A673 (cell line): Measurements from ENCODE around the gene CCL15. TPM values are rescaled to one million over a fixed set of nuclear protein-coding genes. Genes with fewer than 3 reads are reported as not detected.

Source experiments
- BruUV-seq: library from RNA; stranded (reverse); fragments of 400-500 nt; replicated peaks from 2 replicates; lab custom pipeline; 2021; lab: Mats Ljungman, UMichigan
- CTCF ChIA-PET: fragments of 300-600 bp; sonication (Branson Sonifier 250); formaldehyde crosslinking; loops from one replicate; lab custom pipeline; 2022; ENCODE audit warnings: antibody characterized with exemption; lab: Charles Lee
- POLR2A ChIA-PET: fragments of 300-600 bp; sonication (Branson Sonifier 250); formaldehyde crosslinking; loops from one replicate; lab custom pipeline; 2022; ENCODE audit warnings: antibody characterized with exemption; ENCODE audit not compliant: low non-redundant PET; lab: Charles Lee
- DNase-seq: peaks from one replicate; pipeline ENCODE4 v3.0.0-alpha.2; 2015; ENCODE audit warnings: low spot score
- H3K27ac ChIP-seq: fragments of 200-600 bp; sonication (generic); 2 replicates; pipeline ENCODE4 v1.5.1; 2016; ENCODE audit warnings: mixed run types, low read depth, mild to moderate bottlenecking, mixed read lengths, antibody characterized with exemption, low read length; ENCODE audit not compliant: poor library complexity, severe bottlenecking
- H3K27me3 ChIP-seq: fragments of 200-600 bp; sonication (generic); replicated peaks from 2 replicates; pipeline ENCODE4 v1.6.1; 2017; ENCODE audit warnings: mixed run types, low read depth, mild to moderate bottlenecking, mixed read lengths, antibody characterized with exemption, low read length; ENCODE audit not compliant: insufficient read depth, poor library complexity
- H3K36me3 ChIP-seq: fragments of 200-600 bp; sonication (generic); 2 replicates; pipeline ENCODE4 v1.6.1; 2016; ENCODE audit warnings: mixed run types, mild to moderate bottlenecking, mixed read lengths, antibody characterized with exemption, low read length; ENCODE audit not compliant: insufficient read depth, poor library complexity, severe bottlenecking
- H3K4me1 ChIP-seq: fragments of 200-600 bp; sonication (generic); 2 replicates; pipeline ENCODE4 v1.6.1; 2017; ENCODE audit warnings: mixed run types, mild to moderate bottlenecking, mixed read lengths, antibody characterized with exemption, low read length; ENCODE audit not compliant: insufficient read depth, poor library complexity, severe bottlenecking
- H3K4me3 ChIP-seq: fragments of 200-600 bp; sonication (generic); 2 replicates; pipeline ENCODE4 v1.5.1; 2016; ENCODE audit warnings: low read depth, mixed run types, mild to moderate bottlenecking, mixed read lengths, low read length; ENCODE audit not compliant: poor library complexity, severe bottlenecking
- H3K9me3 ChIP-seq: fragments of 200-600 bp; sonication (generic); 2 replicates; pipeline ENCODE4 v1.6.1; 2016; ENCODE audit warnings: mixed run types, low read depth, mild to moderate bottlenecking, mixed read lengths, antibody characterized with exemption, low read length; ENCODE audit not compliant: poor library complexity, severe bottlenecking
- EZH2 ChIP-seq: fragments of 200-600 bp; sonication (generic); IDR thresholded peaks from 2 replicates; pipeline ENCODE4 v1.6.1; 2017; ENCODE audit warnings: borderline replicate concordance, low read depth, mild to moderate bottlenecking, mixed read lengths, antibody characterized with exemption, low read length; ENCODE audit not compliant: poor library complexity, severe bottlenecking
- intact Hi-C: fragments of 100-400 bp; cut with micrococcal nuclease; formaldehyde crosslinking; loops from one replicate; pipeline ENCODE4 v1.10.0; 2022; ENCODE audit not compliant: unreplicated experiment
- total RNA-seq: library from RNA; stranded (reverse); gene quantifications from 2 replicates; pipeline ENCODE4 v1.2.3, GENCODE V29; 2021
- TF ChIP-seq, protein P1 (sequence below): fragments of 300-800, 200-600 bp; sonication (generic); conservative IDR thresholded peaks from 2 replicates; pipeline ENCODE4 v1.5.1; 2017; ENCODE audit warnings: low read depth, mild to moderate bottlenecking, antibody characterized with exemption, low read length, moderate library complexity, mixed read lengths

Gene CCL15
- total RNA-seq, 1 experiment from 2014 or later = not detected

GRCh38 chr17:35988164-35988563 lies 13.2 kb downstream of the CCL15 start:
- H3K4me1 ChIP-seq = no peaks in the 10 kb centered on the region
- H3K4me3 ChIP-seq = no peak overlapping the region
- CTCF ChIA-PET = no interaction called here
- H3K36me3 ChIP-seq = no peaks in the 10 kb centered on the region
- TF ChIP-seq, protein P1, sequence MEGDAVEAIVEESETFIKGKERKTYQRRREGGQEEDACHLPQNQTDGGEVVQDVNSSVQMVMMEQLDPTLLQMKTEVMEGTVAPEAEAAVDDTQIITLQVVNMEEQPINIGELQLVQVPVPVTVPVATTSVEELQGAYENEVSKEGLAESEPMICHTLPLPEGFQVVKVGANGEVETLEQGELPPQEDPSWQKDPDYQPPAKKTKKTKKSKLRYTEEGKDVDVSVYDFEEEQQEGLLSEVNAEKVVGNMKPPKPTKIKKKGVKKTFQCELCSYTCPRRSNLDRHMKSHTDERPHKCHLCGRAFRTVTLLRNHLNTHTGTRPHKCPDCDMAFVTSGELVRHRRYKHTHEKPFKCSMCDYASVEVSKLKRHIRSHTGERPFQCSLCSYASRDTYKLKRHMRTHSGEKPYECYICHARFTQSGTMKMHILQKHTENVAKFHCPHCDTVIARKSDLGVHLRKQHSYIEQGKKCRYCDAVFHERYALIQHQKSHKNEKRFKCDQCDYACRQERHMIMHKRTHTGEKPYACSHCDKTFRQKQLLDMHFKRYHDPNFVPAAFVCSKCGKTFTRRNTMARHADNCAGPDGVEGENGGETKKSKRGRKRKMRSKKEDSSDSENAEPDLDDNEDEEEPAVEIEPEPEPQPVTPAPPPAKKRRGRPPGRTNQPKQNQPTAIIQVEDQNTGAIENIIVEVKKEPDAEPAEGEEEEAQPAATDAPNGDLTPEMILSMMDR = no peak
- TF ChIP-seq EZH2 = no peak
- no peaks in the 10 kb centered on the region for H3K9me3 ChIP-seq
- no peaks in the 10 kb centered on the region for H3K27me3 ChIP-seq
- intact Hi-C loops = no loop called here
- no peak for DNase-seq
- BruUV-seq = no TSS peak
- H3K27ac ChIP-seq = no peak overlapping the region
- POLR2A ChIA-PET = no interaction called here

- Histone ChIP-seq H3K27ac (no peak within 1 kb of the TSS), H3K27me3 (no peaks in the 10 kb centered on the region), H3K4me3 (no peak within 1 kb of the TSS), H3K36me3 (no peaks in the 10 kb centered on the region), H3K4me1 (no peaks in the 10 kb centered on the region), H3K9me3 (no peaks in the 10 kb centered on the region)
- POLR2A ChIA-PET = no interaction called here
- DNase-seq = no peak
- TF ChIP-seq, protein P1 = no peak
- TF ChIP-seq EZH2 = no peak
- intact Hi-C loops = no loop called here
- BruUV-seq = no TSS peak
- CTCF ChIA-PET = no interaction called here
Measured at GRCh38 chr17:35986643-35987042, 14.7 kb downstream of the CCL15 start, which contains the start of gene CCL14. CCL14 (minus strand) TSS chr17:35986729; CDS start chr17:35986649, 80 bp downstream.

- POLR2A ChIA-PET = no interaction called here
- TF ChIP-seq, protein P1 = no peak
- no peak for TF ChIP-seq EZH2
- DNase-seq = no peak
- no TSS peak for BruUV-seq
- intact Hi-C loops = no loop called here
- no peak overlapping the region for H3K4me3 ChIP-seq
- H3K4me1 ChIP-seq = no peaks in the 10 kb centered on the region
- H3K27me3 ChIP-seq = no peaks in the 10 kb centered on the region
- H3K36me3 ChIP-seq = no peaks in the 10 kb centered on the region
- no peaks in the 10 kb centered on the region for H3K9me3 ChIP-seq
- CTCF ChIA-PET = no interaction called here
- H3K27ac ChIP-seq = no peak overlapping the region
Measured at GRCh38 chr17:35984140-35984539, 17.2 kb downstream of the CCL15 start.
